Kidney epithelial cell (primary cell): ENCODE measurements around the gene UBFD1. TPM values are rescaled to one million over a fixed set of nuclear protein-coding genes. Genes with fewer than 3 reads are reported as not detected.

Experiments
- DNase-seq: peaks from one replicate; pipeline ENCODE4 v3.0.0-alpha.2; 2010; ENCODE audit warnings: low read depth
- H3K27me3 ChIP-seq: 2 replicates; pipeline ENCODE4 v1.6.0; 2011; ENCODE audit warnings: low read length; ENCODE audit not compliant: control insufficient read depth, insufficient read depth
- H3K36me3 ChIP-seq: 2 replicates; pipeline ENCODE4 v1.5.1; 2011; ENCODE audit warnings: low read length; ENCODE audit not compliant: control insufficient read depth, insufficient read depth
- H3K4me3 ChIP-seq: 2 replicates; pipeline ENCODE4 v1.5.1; 2011; ENCODE audit warnings: low read depth, mild to moderate bottlenecking, control low read depth, low read length
- total RNA-seq: library from RNA; depleted of rRNA; stranded (reverse); fragments of >200 nt; gene quantifications from 2 replicates; pipeline ENCODE4 v1.2.3, GENCODE V29; 2015
- TF ChIP-seq, protein P1 (sequence below): IDR thresholded peaks from 2 replicates; pipeline ENCODE4 v1.5.1; 2011; ENCODE audit warnings: mild to moderate bottlenecking, moderate library complexity, low read length, control low read depth, inconsistent platforms; ENCODE audit not compliant: insufficient read depth, poor library complexity, severe bottlenecking

The UBFD1 gene
- total RNA-seq, 1 donor from 2014 or later = 135 TPM

- TF ChIP-seq, protein P1, sequence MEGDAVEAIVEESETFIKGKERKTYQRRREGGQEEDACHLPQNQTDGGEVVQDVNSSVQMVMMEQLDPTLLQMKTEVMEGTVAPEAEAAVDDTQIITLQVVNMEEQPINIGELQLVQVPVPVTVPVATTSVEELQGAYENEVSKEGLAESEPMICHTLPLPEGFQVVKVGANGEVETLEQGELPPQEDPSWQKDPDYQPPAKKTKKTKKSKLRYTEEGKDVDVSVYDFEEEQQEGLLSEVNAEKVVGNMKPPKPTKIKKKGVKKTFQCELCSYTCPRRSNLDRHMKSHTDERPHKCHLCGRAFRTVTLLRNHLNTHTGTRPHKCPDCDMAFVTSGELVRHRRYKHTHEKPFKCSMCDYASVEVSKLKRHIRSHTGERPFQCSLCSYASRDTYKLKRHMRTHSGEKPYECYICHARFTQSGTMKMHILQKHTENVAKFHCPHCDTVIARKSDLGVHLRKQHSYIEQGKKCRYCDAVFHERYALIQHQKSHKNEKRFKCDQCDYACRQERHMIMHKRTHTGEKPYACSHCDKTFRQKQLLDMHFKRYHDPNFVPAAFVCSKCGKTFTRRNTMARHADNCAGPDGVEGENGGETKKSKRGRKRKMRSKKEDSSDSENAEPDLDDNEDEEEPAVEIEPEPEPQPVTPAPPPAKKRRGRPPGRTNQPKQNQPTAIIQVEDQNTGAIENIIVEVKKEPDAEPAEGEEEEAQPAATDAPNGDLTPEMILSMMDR = no peak
- Histone ChIP-seq H3K36me3 (no peaks in the 10 kb centered on the region), H3K27me3 (no peaks in the 10 kb centered on the region), H3K4me3 (no peak overlapping the region)
- DNase-seq = no peak
These were observed 54.4 kb downstream of the UBFD1 start for GRCh38 chr16:23611936-23612335.

- TF ChIP-seq, protein P1 = no peak
- DNase-seq = no peak
- Histone ChIP-seq H3K27me3 (no peaks in the 10 kb centered on the region), H3K36me3 (no peaks in the 10 kb centered on the region), H3K4me3 (no peak overlapping the region)
These were observed 58.3 kb downstream of the UBFD1 start for GRCh38 chr16:23615805-23616204.

Other genes with a start within 250 kb of the UBFD1 start
- 10.7 and 13.6 TPM in 2 replicates for gene COG7, start 104.5 kb upstream of the UBFD1 start, total RNA-seq
- gene GGA2, start 47.2 kb upstream of the UBFD1 start, total RNA-seq = 41.6 and 43.6 TPM in 2 replicates
- 22.3 and 44.8 TPM in 2 replicates for gene EARS2, start 377 bp upstream of the UBFD1 start, total RNA-seq
- 69.1 and 132 TPM in 2 replicates for gene NDUFAB1, start 38.6 kb downstream of the UBFD1 start, total RNA-seq
- gene PALB2, start 83.6 kb downstream of the UBFD1 start, total RNA-seq = 18.5 and 24.0 TPM in 2 replicates
- gene DCTN5, start 83.7 kb downstream of the UBFD1 start, total RNA-seq = 58.4 and 68.4 TPM in 2 replicates
- gene PLK1, start 121.2 kb downstream of the UBFD1 start, total RNA-seq = 10.4 and 13.1 TPM in 2 replicates
- under 0.01 TPM in 1 of 2 replicates, not detected in the other for gene ERN2, start 155.5 kb downstream of the UBFD1 start, total RNA-seq
- gene CHP2, start 197.3 kb downstream of the UBFD1 start, total RNA-seq = not detected in 2 replicates